DOHH2 (cell line): Measurements from ENCODE around the gene UBE2H.

Source experiments
- H3F3A ChIP-seq: fragments of 200-600 bp; sonication (generic), shearing (Covaris generic); 2 replicates; pipeline ENCODE4 v1.6.0; 2016; ENCODE audit warnings: antibody characterized with exemption, mild to moderate bottlenecking; ENCODE audit not compliant: control insufficient read depth, insufficient read depth
- H3K27ac ChIP-seq: fragments of 200-600 bp; sonication (generic); 2 replicates; pipeline ENCODE4 v1.5.1; 2014; ENCODE audit warnings: low read depth, mild to moderate bottlenecking, low read length, moderate library complexity
- H3K27me3 ChIP-seq: fragments of 200-600 bp; sonication (generic); 2 replicates; pipeline ENCODE4 v1.6.1; 2014; ENCODE audit warnings: mild to moderate bottlenecking, low read length, mixed read lengths; ENCODE audit not compliant: control insufficient read depth
- H3K36me3 ChIP-seq: fragments of 200-600 bp; sonication (generic); 2 replicates; pipeline ENCODE4 v1.6.1; 2014; ENCODE audit warnings: mild to moderate bottlenecking, low read length, moderate library complexity, mixed read lengths; ENCODE audit not compliant: control insufficient read depth
- H3K4me1 ChIP-seq: fragments of 200-600 bp; sonication (generic); 2 replicates; pipeline ENCODE4 v1.6.1; 2014; ENCODE audit warnings: mild to moderate bottlenecking, low read length, mixed read lengths; ENCODE audit not compliant: control insufficient read depth
- H3K4me2 ChIP-seq: fragments of 200-600 bp; sonication (generic); 2 replicates; pipeline ENCODE4 v1.6.0; 2014; ENCODE audit warnings: mild to moderate bottlenecking, low read length, moderate library complexity
- H3K4me3 ChIP-seq: fragments of 200-600 bp; sonication (generic); 2 replicates; pipeline ENCODE4 v1.5.1; 2014; ENCODE audit warnings: mild to moderate bottlenecking, low read length, mixed read lengths
- H3K79me2 ChIP-seq: fragments of 200-600 bp; sonication (generic); 2 replicates; pipeline ENCODE4 v1.6.1; 2014; ENCODE audit warnings: mild to moderate bottlenecking, low read length, mixed read lengths; ENCODE audit not compliant: control insufficient read depth
- H3K9me2 ChIP-seq: fragments of 200-600 bp; sonication (generic); replicated peaks from 2 replicates; pipeline ENCODE4 v1.6.1; 2014; ENCODE audit warnings: mild to moderate bottlenecking, low read length, mixed read lengths; ENCODE audit not compliant: control insufficient read depth
- H3K9me3 ChIP-seq: fragments of 200-600 bp; sonication (generic); 2 replicates; pipeline ENCODE4 v1.6.1; 2014; ENCODE audit warnings: antibody characterized with exemption, low read length, mixed read lengths; ENCODE audit not compliant: control insufficient read depth, insufficient read depth
- H4K20me1 ChIP-seq: fragments of 200-600 bp; sonication (generic); 2 replicates; pipeline ENCODE4 v1.6.0; 2014; ENCODE audit warnings: low read depth, mild to moderate bottlenecking, antibody characterized with exemption, low read length, moderate library complexity; ENCODE audit not compliant: control insufficient read depth, insufficient read depth
- CTCF ChIP-seq: fragments of 200-600 bp; sonication (generic); IDR thresholded peaks from one replicate; pipeline ENCODE4 v1.5.1; 2014; ENCODE audit warnings: antibody characterized with exemption, mild to moderate bottlenecking, low read depth, low read length; ENCODE audit not compliant: poor library complexity, severe bottlenecking
- EZH2phosphoT487 ChIP-seq: fragments of 200-600 bp; sonication (generic); IDR thresholded peaks from 2 replicates; pipeline ENCODE4 v1.6.1; 2017; ENCODE audit warnings: borderline replicate concordance, mild to moderate bottlenecking, antibody characterized with exemption, low read length, moderate library complexity, mixed read lengths

The UBE2H gene

GRCh38 chr7:129902788-129903422, 49.9 kb downstream of the UBE2H start:
- H3K9me2 ChIP-seq, result no peaks in the 10 kb centered on the region
- H3K4me1 ChIP-seq, result peaks cover 24% of the 10 kb centered on the region
- TF ChIP-seq CTCF, result no peak
- no peak for TF ChIP-seq EZH2phosphoT487
- no peak overlapping the region for H3K27ac ChIP-seq
- H3K36me3 ChIP-seq, result peaks cover 10% of the 10 kb centered on the region; the same call in 1 of the 2 replicates
- H4K20me1 ChIP-seq, result peaks cover 14% of the 10 kb centered on the region; the same call in 1 of the 2 replicates
- H3K9me3 ChIP-seq, result no peaks in the 10 kb centered on the region
- H3K27me3 ChIP-seq, result no peaks in the 10 kb centered on the region
- peaks cover 11% of the 10 kb centered on the region for H3K79me2 ChIP-seq
- H3K4me2 ChIP-seq, result no peak overlapping the region
- peaks cover 2% of the 10 kb centered on the region; the same call in 1 of the 2 replicates for H3F3A ChIP-seq
- no peak overlapping the region for H3K4me3 ChIP-seq

- H3K79me2 ChIP-seq, result peaks cover 8% of the 10 kb centered on the region
- H3K9me3 ChIP-seq, result no peaks in the 10 kb centered on the region
- peaks cover 28% of the 10 kb centered on the region for H3K4me1 ChIP-seq
- peaks cover 7% of the 10 kb centered on the region; the same call in 1 of the 2 replicates for H3F3A ChIP-seq
- no peak for TF ChIP-seq EZH2phosphoT487
- TF ChIP-seq CTCF, result no peak
- no peak overlapping the region for H3K4me2 ChIP-seq
- no peaks in the 10 kb centered on the region for H3K9me2 ChIP-seq
- peaks cover 12% of the 10 kb centered on the region; the same call in 1 of the 2 replicates for H4K20me1 ChIP-seq
- no peaks in the 10 kb centered on the region for H3K27me3 ChIP-seq
- no peak overlapping the region for H3K27ac ChIP-seq
- peaks cover 10% of the 10 kb centered on the region; the same call in 1 of the 2 replicates for H3K36me3 ChIP-seq
- no peak overlapping the region for H3K4me3 ChIP-seq
Observed at GRCh38 chr7:129898502-129899160, 54.1 kb downstream of the UBE2H start.

GRCh38 chr7:129898007-129898406, 54.8 kb downstream of the UBE2H start:
- H3K79me2 ChIP-seq, result peaks cover 7% of the 10 kb centered on the region

More at GRCh38 chr7:129898007-129898406, 54.8 kb downstream of the UBE2H start:
- no peaks in the 10 kb centered on the region for H3K27me3 ChIP-seq
- H3K27ac ChIP-seq, result no peak overlapping the region
- TF ChIP-seq EZH2phosphoT487, result no peak
- TF ChIP-seq CTCF, result no peak
- peaks cover 12% of the 10 kb centered on the region; the same call in 1 of the 2 replicates for H4K20me1 ChIP-seq
- H3K4me1 ChIP-seq, result peaks cover 31% of the 10 kb centered on the region
- no peak overlapping the region for H3K4me3 ChIP-seq
- no peaks in the 10 kb centered on the region for H3K9me3 ChIP-seq
- no peaks in the 10 kb centered on the region for H3K9me2 ChIP-seq
- H3K4me2 ChIP-seq, result no peak overlapping the region
- peaks cover 7% of the 10 kb centered on the region; the same call in 1 of the 2 replicates for H3K36me3 ChIP-seq
- H3F3A ChIP-seq, result peaks cover 7% of the 10 kb centered on the region; the same call in 1 of the 2 replicates
